H9 (cell line): Measurements from ENCODE around the gene AQP2. TPM values are rescaled to one million over a fixed set of nuclear protein-coding genes. Genes with fewer than 3 reads are reported as not detected.

Experiments
- DNase-seq: peaks from one replicate; pipeline ENCODE4 v3.0.0-alpha.2; 2017
- H2AFZ ChIP-seq: one replicate; pipeline ENCODE4 v1.6.1; 2013; ENCODE audit warnings: mild to moderate bottlenecking, low read length, control low read depth, moderate library complexity
- H2AK5ac ChIP-seq: 2 replicates; pipeline ENCODE4 v1.6.1; 2013; ENCODE audit warnings: low read length, control low read depth, mixed read lengths; ENCODE audit not compliant: insufficient read length
- H2BK120ac ChIP-seq: one replicate; pipeline ENCODE4 v1.6.1; 2013; ENCODE audit warnings: low read depth, mild to moderate bottlenecking, low read length, control low read depth, inconsistent platforms; ENCODE audit not compliant: poor library complexity, severe bottlenecking
- H2BK12ac ChIP-seq: 2 replicates; pipeline ENCODE4 v1.6.1; 2013; ENCODE audit warnings: low read length, control low read depth, mixed read lengths, low read depth; ENCODE audit not compliant: insufficient read length
- H2BK15ac ChIP-seq: 2 replicates; pipeline ENCODE4 v1.6.1; 2013; ENCODE audit warnings: low read depth, low read length, control low read depth
- H2BK20ac ChIP-seq: one replicate; pipeline ENCODE4 v1.6.1; 2013; ENCODE audit warnings: low read depth, mild to moderate bottlenecking, low read length, control low read depth, inconsistent platforms; ENCODE audit not compliant: poor library complexity, severe bottlenecking
- H2BK5ac ChIP-seq: 2 replicates; pipeline ENCODE4 v1.6.1; 2013; ENCODE audit warnings: low read length, control low read depth, mixed read lengths; ENCODE audit not compliant: insufficient read length
- H3K14ac ChIP-seq: 2 replicates; pipeline ENCODE4 v1.6.1; 2013; ENCODE audit warnings: low read length, control low read depth; ENCODE audit not compliant: insufficient read depth
- H3K18ac ChIP-seq: 2 replicates; pipeline ENCODE4 v1.6.1; 2013; ENCODE audit warnings: low read depth, mild to moderate bottlenecking, mixed read lengths, low read length, control low read depth; ENCODE audit not compliant: insufficient read length
- H3K23ac ChIP-seq: 2 replicates; pipeline ENCODE4 v1.6.1; 2013; ENCODE audit warnings: low read length, control low read depth, mixed read lengths, low read depth; ENCODE audit not compliant: insufficient read length
- H3K23me2 ChIP-seq: 2 replicates; pipeline ENCODE4 v1.6.1; 2013; ENCODE audit warnings: low read depth, mild to moderate bottlenecking, mixed read lengths, low read length, control low read depth; ENCODE audit not compliant: insufficient read length, poor library complexity, severe bottlenecking
- H3K27ac ChIP-seq: 2 replicates; pipeline ENCODE4 v1.5.1; 2013; ENCODE audit warnings: low read length, control low read depth, mixed read lengths, low read depth; ENCODE audit not compliant: insufficient read length
- H3K27me3 ChIP-seq: 2 replicates; pipeline ENCODE4 v1.6.1; 2013; ENCODE audit warnings: low read length, control low read depth, inconsistent platforms; ENCODE audit not compliant: insufficient read depth
- H3K4ac ChIP-seq: 2 replicates; pipeline ENCODE4 v1.6.1; 2013; ENCODE audit warnings: low read depth, mild to moderate bottlenecking, control low read depth, inconsistent platforms, low read length, moderate library complexity
- H3K4me1 ChIP-seq: 2 replicates; pipeline ENCODE4 v1.6.1; 2013; ENCODE audit warnings: low read length, control low read depth, inconsistent platforms; ENCODE audit not compliant: insufficient read depth
- H3K4me2 ChIP-seq: 2 replicates; pipeline ENCODE4 v1.6.1; 2013; ENCODE audit warnings: low read length, control low read depth, mixed read lengths; ENCODE audit not compliant: insufficient read length, insufficient read depth
- H3K56ac ChIP-seq: 2 replicates; pipeline ENCODE4 v1.6.1; 2013; ENCODE audit warnings: low read depth, mild to moderate bottlenecking, mixed read lengths, low read length, control low read depth; ENCODE audit not compliant: insufficient read length
- H3K79me1 ChIP-seq: 2 replicates; pipeline ENCODE4 v1.6.1; 2013; ENCODE audit warnings: low read depth, mild to moderate bottlenecking, moderate library complexity, low read length, control low read depth, inconsistent platforms; ENCODE audit not compliant: insufficient read depth, poor library complexity, severe bottlenecking
- H3K79me2 ChIP-seq: 2 replicates; pipeline ENCODE4 v1.6.1; 2013; ENCODE audit warnings: low read length, control low read depth, inconsistent platforms; ENCODE audit not compliant: insufficient read depth
- H3K9ac ChIP-seq: 2 replicates; pipeline ENCODE4 v1.6.1; 2013; ENCODE audit warnings: low read length, control low read depth, mixed read lengths; ENCODE audit not compliant: insufficient read length; ENCODE audit errors: extremely low read depth
- H3K9me3 ChIP-seq: one replicate; pipeline ENCODE4 v1.6.1; 2013; ENCODE audit warnings: low read depth, low read length, inconsistent platforms; ENCODE audit not compliant: control insufficient read depth
- H3T11ph ChIP-seq: one replicate; pipeline ENCODE4 v1.6.1; 2013; ENCODE audit warnings: mild to moderate bottlenecking, low read length, control low read depth, inconsistent platforms
- H4K20me1 ChIP-seq: one replicate; pipeline ENCODE4 v1.6.1; 2013; ENCODE audit not compliant: control insufficient read depth, insufficient read length, insufficient read depth
- H4K5ac ChIP-seq: 2 replicates; pipeline ENCODE4 v1.6.1; 2013; ENCODE audit warnings: low read depth, mild to moderate bottlenecking, mixed read lengths, low read length, control low read depth; ENCODE audit not compliant: insufficient read length
- H4K8ac ChIP-seq: replicated peaks from 2 replicates; pipeline ENCODE4 v1.6.1; 2013; ENCODE audit warnings: low read length, control low read depth, mixed read lengths, low read depth; ENCODE audit not compliant: insufficient read length
- H4K91ac ChIP-seq: 2 replicates; pipeline ENCODE4 v1.6.1; 2013; ENCODE audit warnings: low read depth, mild to moderate bottlenecking, moderate library complexity, mixed read lengths, low read length, control low read depth; ENCODE audit not compliant: insufficient read length
- H3K27ac Mint-ChIP-seq, 3 experiments: 2 replicates in 2 of 3; 3 replicates in 1 of 3; pipeline ENCODE4 v1.8.0; 2020 to 2021; ENCODE audit warnings: mixed read lengths in 3 of 3, mild to moderate bottlenecking in 1 of 3, moderate library complexity in 1 of 3
- H3K27me3 Mint-ChIP-seq: 2 replicates; pipeline ENCODE4 v1.8.0; 2021; ENCODE audit warnings: low read depth, mild to moderate bottlenecking, moderate library complexity, mixed read lengths
- H3K36me3 Mint-ChIP-seq, 3 experiments: 2 replicates in 2 of 3; 3 replicates in 1 of 3; pipeline ENCODE4 v1.8.0; 2020 to 2021; ENCODE audit warnings: low read depth in 3 of 3, mixed read lengths in 3 of 3; ENCODE audit not compliant: insufficient read depth in 1 of 3
- H3K4me1 Mint-ChIP-seq, 2 experiments: 2 replicates each; pipeline ENCODE4 v1.8.0; 2020; ENCODE audit warnings: mixed read lengths in 2 of 2
- H3K4me3 Mint-ChIP-seq, 2 experiments: 2 replicates in 1 of 2; 3 replicates in 1 of 2; pipeline ENCODE4 v1.8.0; 2020 to 2021; ENCODE audit warnings: mild to moderate bottlenecking in 2 of 2, mixed read lengths in 2 of 2, moderate library complexity in 1 of 2
- H3K9me3 Mint-ChIP-seq, 2 experiments: 2 replicates in 1 of 2; 3 replicates in 1 of 2; pipeline ENCODE4 v1.8.0; 2020; ENCODE audit warnings: mild to moderate bottlenecking in 2 of 2, mixed read lengths in 2 of 2, moderate library complexity in 1 of 2
- CTCF ChIP-seq: fragments of 200-600 bp; sonication (generic); conservative IDR thresholded peaks from 3 replicates; pipeline ENCODE4 v1.8.0; 2021; ENCODE audit warnings: antibody characterized with exemption, mild to moderate bottlenecking
- WGBS: extraction: QIAGEN DNeasy Blood & Tissue Kit; methylation state at CpG from one replicate; pipeline ENCODE4 v1.1.7; 2013; ENCODE audit warnings: missing lambda C conversion rate, low lambda C conversion rate, mixed read lengths; ENCODE audit not compliant: insufficient read length; ENCODE audit errors: extremely low coverage; 5-methylcytosine and 5-hydroxymethylcytosine counted together
- total RNA-seq: library from RNA; stranded (reverse); gene quantifications from 2 replicates; pipeline ENCODE4 v1.2.1, GENCODE V29; 2021

Gene AQP2
- total RNA-seq, 1 experiment from 2014 or later, result not detected

- no peak overlapping the region for H2BK12ac ChIP-seq
- H3K4me2 ChIP-seq, result no peak overlapping the region
- no peaks in the 10 kb centered on the region for H3K79me1 ChIP-seq
- no peak overlapping the region for H4K8ac ChIP-seq
- no peak overlapping the region for H3K9ac ChIP-seq
- H3K4ac ChIP-seq, result no peak overlapping the region
- no peak overlapping the region for H2BK20ac ChIP-seq
- H2BK15ac ChIP-seq, result no peak overlapping the region
- H3K4me1 Mint-ChIP-seq, result peaks cover 37 to 45% of the 10 kb centered on the region in 2 experiments
- no peak overlapping the region for H3K56ac ChIP-seq
- H4K20me1 ChIP-seq, result no peaks in the 10 kb centered on the region
- H2AK5ac ChIP-seq, result no peak overlapping the region
- peaks cover 4 to 11% (median 10%) of the 10 kb centered on the region in 3 experiments; a peak in 5 of 7 replicates for H3K36me3 Mint-ChIP-seq
- H3K23me2 ChIP-seq, result no peaks in the 10 kb centered on the region
- H3K9me3 Mint-ChIP-seq, result no peaks in the 10 kb centered on the region
- no peaks in the 10 kb centered on the region for H3K27me3 ChIP-seq
- H3K4me3 Mint-ChIP-seq, result no peak overlapping the region
- no peak overlapping the region for H4K5ac ChIP-seq
- H2BK120ac ChIP-seq, result no peak overlapping the region
- no peaks in the 10 kb centered on the region for H3K79me2 ChIP-seq
- no peaks in the 10 kb centered on the region for H3K27me3 Mint-ChIP-seq
- H3K27ac Mint-ChIP-seq, result no peak overlapping the region; a peak in 1 of 7 replicates
- no peak overlapping the region for H2BK5ac ChIP-seq
- WGBS, result no CpG with 5 or more reads among the region's 8 CpGs
- H3K14ac ChIP-seq, result no peak overlapping the region
- H3K4me1 ChIP-seq, result no peaks in the 10 kb centered on the region; the same call in 1 of the 2 replicates
- no peak for DNase-seq
- no peak overlapping the region for H3K27ac ChIP-seq
- no peak overlapping the region for H3K18ac ChIP-seq
- no peak overlapping the region for H3T11ph ChIP-seq
- H3K9me3 ChIP-seq, result no peaks in the 10 kb centered on the region
- no peak overlapping the region for H3K23ac ChIP-seq
- TF ChIP-seq CTCF, result no peak
- H2AFZ ChIP-seq, result no peak overlapping the region
- H4K91ac ChIP-seq, result no peak overlapping the region
These were observed 33.4 kb downstream of the AQP2 start for GRCh38 chr12:49983892-49984291.
